ENCODE results near the gene GDPD4. TPM values are rescaled to one million over a fixed set of nuclear protein-coding genes. Genes with fewer than 3 reads are reported as not detected.

Gene GDPD4
- total and polyA plus RNA-seq, 9 of the 15 experiments (the other 6 are each of a cell fraction or from before 2014, with no cell fraction given), result 0.40 TPM; not detected in 8

DNA sequence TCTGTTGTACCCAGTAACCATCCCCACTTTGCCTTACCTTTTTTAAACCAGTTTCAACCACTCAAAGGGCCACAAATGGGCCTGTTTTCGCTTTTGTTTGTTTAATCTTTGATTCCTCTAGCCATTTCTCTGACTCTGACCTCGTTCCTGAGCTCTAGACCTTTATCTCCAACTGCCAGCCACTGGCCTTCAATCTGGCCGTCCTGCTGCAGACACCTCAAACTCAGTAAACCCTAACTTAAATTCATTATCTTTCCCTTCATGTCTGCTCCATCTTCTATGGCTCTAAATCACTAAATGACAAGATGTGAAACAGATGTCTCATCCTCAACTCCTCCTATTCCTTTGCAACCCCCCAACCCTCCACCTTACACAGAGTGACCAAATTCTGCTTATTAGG, 1.3 kb upstream of the GDPD4 start (continued):
- TF ChIP-seq, protein P1, sequence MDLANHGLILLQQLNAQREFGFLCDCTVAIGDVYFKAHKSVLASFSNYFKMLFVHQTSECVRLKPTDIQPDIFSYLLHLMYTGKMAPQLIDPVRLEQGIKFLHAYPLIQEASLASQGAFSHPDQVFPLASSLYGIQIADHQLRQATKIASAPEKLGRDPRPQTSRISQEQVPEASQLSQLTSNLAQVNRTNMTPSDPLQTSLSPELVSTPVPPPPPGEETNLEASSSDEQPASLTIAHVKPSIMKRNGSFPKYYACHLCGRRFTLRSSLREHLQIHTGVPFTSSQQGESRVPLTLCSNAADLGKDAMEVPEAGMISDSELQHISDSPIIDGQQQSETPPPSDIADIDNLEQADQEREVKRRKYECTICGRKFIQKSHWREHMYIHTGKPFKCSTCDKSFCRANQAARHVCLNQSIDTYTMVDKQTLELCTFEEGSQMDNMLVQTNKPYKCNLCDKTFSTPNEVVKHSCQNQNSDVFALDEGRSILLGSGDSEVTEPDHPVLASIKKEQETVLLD (IDR thresholded peaks at IDR 0.05), result no peak
- no peak for TF ChIP-seq GTF2F1 (IDR thresholded peaks at IDR 0.05; ENCODE audit: low read depth, low read length)
- no peak for TF ChIP-seq STAT5B (CRISPR knock-in tag; IDR thresholded peaks at IDR 0.05)
- no peak for TF ChIP-seq ZNF583 (CRISPR knock-in tag; IDR thresholded peaks at IDR 0.05)
- TF ChIP-seq, protein P2, sequence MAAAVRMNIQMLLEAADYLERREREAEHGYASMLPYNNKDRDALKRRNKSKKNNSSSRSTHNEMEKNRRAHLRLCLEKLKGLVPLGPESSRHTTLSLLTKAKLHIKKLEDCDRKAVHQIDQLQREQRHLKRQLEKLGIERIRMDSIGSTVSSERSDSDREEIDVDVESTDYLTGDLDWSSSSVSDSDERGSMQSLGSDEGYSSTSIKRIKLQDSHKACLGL (CRISPR knock-in tag; IDR thresholded peaks at IDR 0.05; ENCODE audit: borderline replicate concordance, poor library complexity, severe bottlenecking), result no peak
- no peak for TF ChIP-seq PCBP2 (IDR thresholded peaks at IDR 0.05; ENCODE audit: low read depth, low read length, poor library complexity, severe bottlenecking)
- no peak for TF ChIP-seq SRSF9 (IDR thresholded peaks at IDR 0.05; ENCODE audit: borderline replicate concordance, low read depth, low read length)
- TF ChIP-seq ARID1B (IDR thresholded peaks at IDR 0.05), result peak; percentile 91
- TF ChIP-seq HDAC2 (IDR thresholded peaks at IDR 0.05), result peak; percentile 87
- TF ChIP-seq, protein P3, sequence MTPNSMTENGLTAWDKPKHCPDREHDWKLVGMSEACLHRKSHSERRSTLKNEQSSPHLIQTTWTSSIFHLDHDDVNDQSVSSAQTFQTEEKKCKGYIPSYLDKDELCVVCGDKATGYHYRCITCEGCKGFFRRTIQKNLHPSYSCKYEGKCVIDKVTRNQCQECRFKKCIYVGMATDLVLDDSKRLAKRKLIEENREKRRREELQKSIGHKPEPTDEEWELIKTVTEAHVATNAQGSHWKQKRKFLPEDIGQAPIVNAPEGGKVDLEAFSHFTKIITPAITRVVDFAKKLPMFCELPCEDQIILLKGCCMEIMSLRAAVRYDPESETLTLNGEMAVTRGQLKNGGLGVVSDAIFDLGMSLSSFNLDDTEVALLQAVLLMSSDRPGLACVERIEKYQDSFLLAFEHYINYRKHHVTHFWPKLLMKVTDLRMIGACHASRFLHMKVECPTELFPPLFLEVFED (CRISPR knock-in tag; conservative IDR thresholded peaks at IDR 0.05), result 0 out of 2 replicates have a peak, but pooled peaks have one; percentile 24
- TF ChIP-seq, protein P4, sequence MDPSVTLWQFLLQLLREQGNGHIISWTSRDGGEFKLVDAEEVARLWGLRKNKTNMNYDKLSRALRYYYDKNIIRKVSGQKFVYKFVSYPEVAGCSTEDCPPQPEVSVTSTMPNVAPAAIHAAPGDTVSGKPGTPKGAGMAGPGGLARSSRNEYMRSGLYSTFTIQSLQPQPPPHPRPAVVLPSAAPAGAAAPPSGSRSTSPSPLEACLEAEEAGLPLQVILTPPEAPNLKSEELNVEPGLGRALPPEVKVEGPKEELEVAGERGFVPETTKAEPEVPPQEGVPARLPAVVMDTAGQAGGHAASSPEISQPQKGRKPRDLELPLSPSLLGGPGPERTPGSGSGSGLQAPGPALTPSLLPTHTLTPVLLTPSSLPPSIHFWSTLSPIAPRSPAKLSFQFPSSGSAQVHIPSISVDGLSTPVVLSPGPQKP (CRISPR knock-in tag; IDR thresholded peaks at IDR 0.05), result no peak
- no peak for TF ChIP-seq NFIX (CRISPR knock-in tag; IDR thresholded peaks at IDR 0.05; ENCODE audit: low read depth)
- TF ChIP-seq NBN (IDR thresholded peaks at IDR 0.05; ENCODE audit: low read depth), result no peak
- TF ChIP-seq RCOR1 (IDR thresholded peaks at IDR 0.05; ENCODE audit: borderline replicate concordance in 1 of 2, low read depth in 2 of 2, low read length in 2 of 2), result peak; percentile 86 to 98
- TF ChIP-seq SETDB1 (IDR thresholded peaks at IDR 0.05; ENCODE audit: low read length), result no peak
- TF ChIP-seq, protein P5, sequence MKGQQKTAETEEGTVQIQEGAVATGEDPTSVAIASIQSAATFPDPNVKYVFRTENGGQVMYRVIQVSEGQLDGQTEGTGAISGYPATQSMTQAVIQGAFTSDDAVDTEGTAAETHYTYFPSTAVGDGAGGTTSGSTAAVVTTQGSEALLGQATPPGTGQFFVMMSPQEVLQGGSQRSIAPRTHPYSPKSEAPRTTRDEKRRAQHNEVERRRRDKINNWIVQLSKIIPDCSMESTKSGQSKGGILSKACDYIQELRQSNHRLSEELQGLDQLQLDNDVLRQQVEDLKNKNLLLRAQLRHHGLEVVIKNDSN (CRISPR knock-in tag; IDR thresholded peaks at IDR 0.05), result no peak
- TF ChIP-seq BRF1 (IDR thresholded peaks at IDR 0.05; ENCODE audit: borderline replicate concordance, extremely low read depth, insufficient read length), result no peak
- TF ChIP-seq NFRKB (IDR thresholded peaks at IDR 0.05; ENCODE audit: low read depth), result no peak
- TF ChIP-seq RBM25 (IDR thresholded peaks at IDR 0.05; ENCODE audit: low read depth, low read length, severe bottlenecking), result no peak
- TF ChIP-seq ZNF24 (IDR thresholded peaks at IDR 0.05), result no peak
- no peak for TF ChIP-seq ZNF79 (CRISPR knock-in tag; IDR thresholded peaks at IDR 0.05; ENCODE audit: low read depth)
- TF ChIP-seq NCOA4 (IDR thresholded peaks at IDR 0.05; ENCODE audit: partially characterized antibody), result no peak
- TF ChIP-seq PML (IDR thresholded peaks at IDR 0.05; ENCODE audit: low read length), result peak; percentile 33; the same call in 1 of the 2 replicates
